BE2C (cell line): ENCODE results near the gene ISCU.

Source experiments
- DNase-seq: peaks from one replicate; pipeline ENCODE4 v3.0.0-alpha.2; 2020
- H3K27me3 ChIP-seq: fragments of 250-450 bp; sonication (Bioruptor Pico); 2 replicates; pipeline ENCODE4 v1.5.1; 2020; ENCODE audit warnings: mild to moderate bottlenecking
- H3K36me3 ChIP-seq: fragments of 250-450 bp; sonication (Bioruptor Pico); 2 replicates; pipeline ENCODE4 v1.5.1; 2020; ENCODE audit warnings: mild to moderate bottlenecking
- H3K4me1 ChIP-seq: fragments of 250-450 bp; sonication (Bioruptor Pico); 2 replicates; pipeline ENCODE4 v1.5.1; 2020
- H3K4me3 ChIP-seq: 2 replicates; pipeline ENCODE4 v1.5.1; 2011; ENCODE audit warnings: low read depth, low read length
- H3K9me3 ChIP-seq: fragments of 250-450 bp; sonication (Bioruptor Pico); 2 replicates; pipeline ENCODE4 v1.5.1; 2020
- CTCF ChIP-seq: IDR thresholded peaks from 2 replicates; pipeline ENCODE4 v1.5.1; 2012; ENCODE audit warnings: mild to moderate bottlenecking, low read depth, low read length

ISCU gene

GRCh38 chr12:108566452-108566851 lies 4.1 kb downstream of the ISCU start:
- H3K4me1 ChIP-seq: peaks cover 41% of the 10 kb centered on the region
- TF ChIP-seq CTCF: no peak
- peaks cover 48% of the 10 kb centered on the region for H3K36me3 ChIP-seq
- no peak for DNase-seq
- H3K4me3 ChIP-seq: no peak overlapping the region; the same call in 1 of the 2 replicates
- H3K9me3 ChIP-seq: no peaks in the 10 kb centered on the region
- H3K27me3 ChIP-seq: no peaks in the 10 kb centered on the region

- DNase-seq: no peak
- H3K27me3 ChIP-seq: no peaks in the 10 kb centered on the region
- no peak overlapping the region for H3K4me3 ChIP-seq
- no peaks in the 10 kb centered on the region for H3K9me3 ChIP-seq
- peaks cover 47% of the 10 kb centered on the region for H3K36me3 ChIP-seq
- peaks cover 41% of the 10 kb centered on the region for H3K4me1 ChIP-seq
- no peak for TF ChIP-seq CTCF
Measured at GRCh38 chr12:108567406-108568337, 5.3 kb downstream of the ISCU start.

GRCh38 chr12:108568338-108569154 lies 6.2 kb downstream of the ISCU start:
- Histone ChIP-seq H3K27me3 (no peaks in the 10 kb centered on the region), H3K9me3 (no peaks in the 10 kb centered on the region), H3K4me1 (peaks cover 41% of the 10 kb centered on the region), H3K4me3 (no peak overlapping the region), H3K36me3 (peaks cover 44% of the 10 kb centered on the region)
- TF ChIP-seq CTCF: no peak
- DNase-seq: no peak

- DNase-seq: no peak
- peak; percentile 47 for TF ChIP-seq CTCF
- H3K9me3 ChIP-seq: no peaks in the 10 kb centered on the region
- H3K36me3 ChIP-seq: peaks cover 35% of the 10 kb centered on the region
- peaks cover 18% of the 10 kb centered on the region for H3K4me1 ChIP-seq
- H3K27me3 ChIP-seq: no peaks in the 10 kb centered on the region
- H3K4me3 ChIP-seq: no peak overlapping the region
Measured at GRCh38 chr12:108570743-108571608, 8.6 kb downstream of the ISCU start.

GRCh38 chr12:108571609-108572165 lies 9.3 kb downstream of the ISCU start:
- peaks cover 30% of the 10 kb centered on the region for H3K36me3 ChIP-seq
- no peak overlapping the region for H3K4me3 ChIP-seq
- no peaks in the 10 kb centered on the region for H3K9me3 ChIP-seq
- DNase-seq: no peak
- TF ChIP-seq CTCF: no peak
- peaks cover 11% of the 10 kb centered on the region for H3K4me1 ChIP-seq
- no peaks in the 10 kb centered on the region for H3K27me3 ChIP-seq
